H54 (cell line): ENCODE data around the gene PTX4.
"Not testable (repeated sequence)": the region's sequence is repeated elsewhere in the genome, so short reads cannot be mapped to it uniquely, and the experiment has no call there.

Experiments used
- DNase-seq: peaks from one replicate; pipeline ENCODE4 v3.0.0; 2011; ENCODE audit warnings: low spot score, mixed read lengths; ENCODE audit not compliant: insufficient read length
- FAIRE-seq: peaks from 3 replicates; lab custom pipeline; 2011; peaks lifted over from hg19 to GRCh38; lab: Jason Lieb, UNC
- POLR2A ChIP-seq: IDR thresholded peaks from 2 replicates; pipeline ENCODE4 v1.6.1; 2011; ENCODE audit warnings: low read depth, mild to moderate bottlenecking, low read length

Gene PTX4

GRCh38 chr16:1474796-1475551 is 13.8 kb downstream of the PTX4 start, which contains the start of gene CLCN7:
Gene CLCN7 (minus strand): TSS chr16:1475028. CDS start chr16:1474974, 54 bp downstream.
- FAIRE-seq (no peak), DNase-seq (peak; percentile 97)
- peak; percentile 73 for TF ChIP-seq POLR2A

DNA sequence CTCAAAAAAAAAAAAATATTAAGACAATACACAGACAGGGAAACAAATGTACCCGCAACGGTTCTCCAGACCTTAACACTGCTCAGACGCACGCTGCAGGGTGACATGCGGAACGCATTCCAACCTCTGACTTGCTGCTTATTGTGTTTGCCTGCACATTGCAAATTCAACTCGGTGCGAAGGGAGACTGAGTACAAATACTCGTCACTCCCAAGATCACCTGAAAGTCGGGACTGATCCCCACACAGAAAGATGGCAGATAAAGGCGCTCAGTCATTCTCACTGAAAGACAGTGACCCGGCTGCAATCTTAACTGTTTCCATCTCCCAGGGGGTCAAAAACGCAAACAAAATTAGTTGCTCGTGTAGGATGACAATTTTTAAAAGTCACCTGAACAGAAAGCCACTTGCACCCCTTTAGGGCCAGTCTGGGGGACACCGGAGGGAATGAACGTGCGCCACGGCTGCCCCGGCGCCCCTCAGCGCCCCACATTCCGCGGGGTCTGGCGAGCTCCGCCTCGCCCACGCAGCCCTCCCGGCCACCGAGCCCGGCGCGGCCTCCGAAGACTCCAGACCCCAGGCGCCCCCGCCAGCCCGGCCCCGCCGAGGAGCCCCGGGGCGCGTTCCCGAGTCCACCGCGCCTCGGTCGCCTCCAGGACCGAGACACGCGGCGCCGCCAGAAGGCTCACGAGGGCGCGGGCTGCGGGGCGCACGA is 14.5 kb downstream of the PTX4 start:
- no peak for TF ChIP-seq POLR2A
- DNase-seq (no peak), FAIRE-seq (no peak)

DNA sequence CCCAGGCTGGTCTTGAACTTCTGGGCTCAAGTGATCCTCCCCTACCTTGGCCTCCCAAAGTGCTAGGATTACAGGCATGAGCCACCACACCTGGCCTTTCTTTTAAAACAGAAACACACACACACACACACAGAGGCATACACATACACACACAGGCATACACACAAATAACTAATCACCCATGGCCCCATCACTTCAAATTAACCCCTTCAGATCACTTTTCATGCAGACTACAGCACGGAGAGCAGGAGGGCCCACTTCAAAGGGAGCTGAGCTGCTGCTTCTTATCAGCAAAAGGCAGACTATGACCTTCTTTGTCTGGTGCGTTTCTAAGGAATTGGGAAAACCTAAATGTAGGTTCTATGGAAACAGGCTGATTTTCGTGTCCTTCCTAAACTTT is 15.8 kb downstream of the PTX4 start:
- FAIRE-seq, result no peak
- TF ChIP-seq POLR2A, result no peak
- DNase-seq, result no peak

GRCh38 chr16:1471569-1472194 is 17.1 kb downstream of the PTX4 start:
- no peak for DNase-seq
- TF ChIP-seq POLR2A, result no peak
- no peak for FAIRE-seq

DNA sequence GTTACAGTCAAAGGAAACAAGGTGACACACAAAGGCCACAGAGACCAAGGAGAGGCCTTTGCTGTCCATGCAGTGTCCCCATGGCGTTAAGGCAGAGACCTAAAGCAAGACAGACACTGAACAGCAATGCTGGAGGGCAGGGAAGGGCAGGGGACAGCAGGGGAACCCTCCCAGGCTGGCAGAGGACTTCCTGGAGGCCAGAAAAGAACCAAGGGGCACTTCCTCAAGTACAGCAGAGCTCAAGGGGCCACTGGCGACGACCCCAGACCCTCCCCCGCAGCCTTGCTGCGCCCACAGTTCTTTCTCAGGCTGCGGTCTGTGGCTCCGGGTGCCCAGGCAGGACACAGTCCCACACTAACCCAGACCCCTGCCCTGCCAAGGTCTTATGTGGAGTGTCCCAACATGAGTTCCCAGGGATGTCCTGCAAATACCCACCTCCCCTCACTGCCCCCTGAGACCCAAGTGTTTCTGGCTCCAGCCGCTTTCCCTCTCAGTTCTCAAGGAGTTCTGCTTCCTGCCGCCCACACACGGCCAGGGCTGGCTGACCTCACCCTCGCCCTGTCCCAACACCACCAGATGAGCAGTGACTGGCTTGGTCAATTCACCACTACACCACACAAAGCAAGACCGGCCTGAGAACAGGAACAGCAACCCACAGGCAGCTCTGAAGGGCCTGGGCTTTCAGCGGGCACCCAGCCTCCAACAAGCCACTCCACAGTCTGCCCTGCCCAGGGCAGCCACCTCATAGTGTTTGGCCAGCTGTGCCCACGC is 18.1 kb downstream of the PTX4 start:
- no peak for TF ChIP-seq POLR2A
- DNase-seq (no peak), FAIRE-seq (no peak)

DNA sequence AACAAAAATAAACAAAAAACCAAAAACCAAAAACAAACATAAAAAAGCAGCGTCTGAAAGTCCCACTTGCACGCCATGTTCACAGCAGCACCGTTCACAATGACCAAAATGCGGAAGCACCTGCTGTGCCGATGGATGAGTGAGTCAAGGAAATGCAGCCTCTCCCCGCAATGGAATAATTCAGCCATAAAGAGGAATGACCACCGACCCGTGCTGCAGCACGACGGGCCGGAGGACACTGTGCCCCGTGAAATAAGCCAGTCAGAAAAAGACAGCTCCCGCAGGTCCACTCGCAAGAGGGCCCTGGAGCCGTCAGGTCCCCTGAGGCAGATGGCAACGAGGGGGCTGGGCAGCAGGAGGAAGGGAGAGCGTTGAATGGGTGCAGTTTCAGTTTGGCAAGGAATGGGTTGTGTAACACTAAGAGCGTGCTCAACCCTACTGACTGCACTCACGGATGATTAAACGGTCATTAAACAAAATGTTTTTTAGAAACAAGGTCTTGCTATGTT is 19.0 kb downstream of the PTX4 start:
- no peak for TF ChIP-seq POLR2A
- DNase-seq (no peak), FAIRE-seq (no peak)

DNA sequence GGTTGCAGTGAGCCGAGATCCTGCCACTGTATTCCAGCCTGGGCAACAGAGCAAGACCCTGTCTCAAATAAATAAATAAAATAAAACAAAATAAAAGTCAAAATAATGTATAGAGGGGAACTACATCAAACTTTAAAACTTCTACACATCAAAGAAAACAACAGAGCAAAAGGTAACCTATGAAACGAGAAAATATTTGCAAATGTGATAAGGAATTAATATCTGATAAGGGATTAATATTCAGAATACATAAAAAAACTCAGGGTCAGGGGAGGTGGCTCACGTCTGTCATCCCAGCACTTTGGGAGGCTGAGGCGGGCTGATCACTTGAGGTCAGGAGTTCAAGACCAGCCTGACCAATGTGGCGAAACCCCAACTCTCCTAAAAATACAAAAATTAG is 19.6 kb downstream of the PTX4 start:
- not testable (repeated sequence) for DNase-seq, FAIRE-seq

- TF ChIP-seq POLR2A, result no peak
- no peak for FAIRE-seq
These were observed 20.3 kb downstream of the PTX4 start for GRCh38 chr16:1468426-1468810.

GRCh38 chr16:1466968-1467521 is 21.7 kb downstream of the PTX4 start:
- DNase-seq (peak; percentile 53), FAIRE-seq (no peak)
- TF ChIP-seq POLR2A, result no peak

More at GRCh38 chr16:1468426-1468810, 20.3 kb downstream of the PTX4 start:
- DNase-seq, result no peak

GRCh38 chr16:1466054-1466453 is 22.7 kb downstream of the PTX4 start:
- no peak for FAIRE-seq
- DNase-seq, result no peak
- TF ChIP-seq POLR2A, result no peak

DNA sequence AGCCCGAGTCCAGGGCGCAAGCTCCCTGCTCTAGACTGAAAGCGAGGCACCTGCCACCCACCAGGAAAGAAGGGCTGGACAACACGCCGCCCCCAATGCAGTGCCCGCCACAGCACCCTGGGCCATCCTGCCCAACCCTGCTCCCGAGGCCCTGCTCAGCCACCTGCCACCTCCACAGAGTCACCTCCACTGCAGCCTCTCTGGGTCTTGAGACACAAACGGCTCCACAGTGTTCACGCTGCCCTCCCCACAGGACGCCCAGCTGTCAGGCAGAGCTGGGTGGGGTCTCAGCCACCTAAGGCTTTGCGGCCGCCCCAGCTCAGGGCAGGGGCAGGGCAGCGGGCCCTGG is 23.2 kb downstream of the PTX4 start:
- no peak for DNase-seq
- FAIRE-seq, result no peak
- TF ChIP-seq POLR2A, result no peak

- no peak for TF ChIP-seq POLR2A
- FAIRE-seq (no peak), DNase-seq (no peak)
These were observed 23.7 kb downstream of the PTX4 start for GRCh38 chr16:1464894-1465566.
